ENCODE data around the gene BOC. TPM values are rescaled to one million over a fixed set of nuclear protein-coding genes. Genes with fewer than 3 reads are reported as not detected.

BOC gene
- total RNA-seq, 1 experiment from 2014 or later = 3.5 TPM

- H2BK15ac ChIP-seq (ENCODE audit: low read depth, low read length) = no peak overlapping the region
- no peak overlapping the region for H3K56ac ChIP-seq (ENCODE audit: insufficient read length, low read depth, low read length)
- H3K4me3 Mint-ChIP-seq = no peak overlapping the region
- H3K9me3 ChIP-seq (ENCODE audit: control insufficient read depth, low read depth, low read length) = no peaks in the 10 kb centered on the region
- H2AFZ ChIP-seq (ENCODE audit: low read length) = no peak overlapping the region
- TF ChIP-seq, protein P1, sequence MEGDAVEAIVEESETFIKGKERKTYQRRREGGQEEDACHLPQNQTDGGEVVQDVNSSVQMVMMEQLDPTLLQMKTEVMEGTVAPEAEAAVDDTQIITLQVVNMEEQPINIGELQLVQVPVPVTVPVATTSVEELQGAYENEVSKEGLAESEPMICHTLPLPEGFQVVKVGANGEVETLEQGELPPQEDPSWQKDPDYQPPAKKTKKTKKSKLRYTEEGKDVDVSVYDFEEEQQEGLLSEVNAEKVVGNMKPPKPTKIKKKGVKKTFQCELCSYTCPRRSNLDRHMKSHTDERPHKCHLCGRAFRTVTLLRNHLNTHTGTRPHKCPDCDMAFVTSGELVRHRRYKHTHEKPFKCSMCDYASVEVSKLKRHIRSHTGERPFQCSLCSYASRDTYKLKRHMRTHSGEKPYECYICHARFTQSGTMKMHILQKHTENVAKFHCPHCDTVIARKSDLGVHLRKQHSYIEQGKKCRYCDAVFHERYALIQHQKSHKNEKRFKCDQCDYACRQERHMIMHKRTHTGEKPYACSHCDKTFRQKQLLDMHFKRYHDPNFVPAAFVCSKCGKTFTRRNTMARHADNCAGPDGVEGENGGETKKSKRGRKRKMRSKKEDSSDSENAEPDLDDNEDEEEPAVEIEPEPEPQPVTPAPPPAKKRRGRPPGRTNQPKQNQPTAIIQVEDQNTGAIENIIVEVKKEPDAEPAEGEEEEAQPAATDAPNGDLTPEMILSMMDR (conservative IDR thresholded peaks at IDR 0.05) = no peak
- H2BK12ac ChIP-seq (ENCODE audit: insufficient read length, low read depth, low read length) = no peak overlapping the region
- H3K27ac Mint-ChIP-seq = peak overlapping the region in 2 of 3 experiments; percentile 13 to 20; a peak in 1 of 7 replicates
- no peaks in the 10 kb centered on the region for H3K27me3 ChIP-seq (ENCODE audit: insufficient read depth, low read length)
- no peak overlapping the region for H2BK20ac ChIP-seq (ENCODE audit: low read depth, low read length, poor library complexity, severe bottlenecking)
- H3K27me3 Mint-ChIP-seq (ENCODE audit: low read depth) = no peaks in the 10 kb centered on the region
- no peak overlapping the region for H4K5ac ChIP-seq (ENCODE audit: insufficient read length, low read depth, low read length)
- no peaks in the 10 kb centered on the region for H3K79me1 ChIP-seq (ENCODE audit: insufficient read depth, low read depth, low read length, poor library complexity, severe bottlenecking)
- no peak overlapping the region for H3K9ac ChIP-seq (ENCODE audit: extremely low read depth, insufficient read length, low read length)
- no peak overlapping the region for H3T11ph ChIP-seq (ENCODE audit: low read length)
- H3K23me2 ChIP-seq (ENCODE audit: insufficient read length, low read depth, low read length, poor library complexity, severe bottlenecking) = no peaks in the 10 kb centered on the region
- H3K18ac ChIP-seq (ENCODE audit: insufficient read length, low read depth, low read length) = no peak overlapping the region
- H2BK5ac ChIP-seq (ENCODE audit: insufficient read length, low read length) = no peak overlapping the region
- WGBS (ENCODE audit: extremely low coverage, insufficient read length, low lambda C conversion rate) = no CpG with 5 or more reads among the region's 2 CpGs
- no peak overlapping the region for H2AK5ac ChIP-seq (ENCODE audit: insufficient read length, low read length)
- H3K27ac ChIP-seq (ENCODE audit: insufficient read length, low read depth, low read length) = no peak overlapping the region
- DNase-seq = no peak
- no peaks in the 10 kb centered on the region for H3K79me2 ChIP-seq (ENCODE audit: insufficient read depth, low read length)
- no peaks in the 10 kb centered on the region for H4K20me1 ChIP-seq (ENCODE audit: control insufficient read depth, insufficient read depth, insufficient read length)
- H4K91ac ChIP-seq (ENCODE audit: insufficient read length, low read depth, low read length) = no peak overlapping the region
- H3K4me1 ChIP-seq (ENCODE audit: insufficient read depth, low read length) = peaks cover 5% of the 10 kb centered on the region; the same call in 1 of the 2 replicates
- no peak overlapping the region for H2BK120ac ChIP-seq (ENCODE audit: low read depth, low read length, poor library complexity, severe bottlenecking)
- no peak overlapping the region for H3K14ac ChIP-seq (ENCODE audit: insufficient read depth, low read length)
- H3K9me3 Mint-ChIP-seq = no peaks in the 10 kb centered on the region
- no peak overlapping the region for H4K8ac ChIP-seq (replicated peaks; ENCODE audit: insufficient read length, low read depth, low read length)
- H3K23ac ChIP-seq (ENCODE audit: insufficient read length, low read depth, low read length) = no peak overlapping the region
- H3K36me3 Mint-ChIP-seq (ENCODE audit: insufficient read depth in 1 of 3, low read depth in 3 of 3) = no peaks in the 10 kb centered on the region; a peak in 1 of 7 replicates
- no peak overlapping the region for H3K4me2 ChIP-seq (ENCODE audit: insufficient read depth, insufficient read length, low read length)
- H3K4ac ChIP-seq (ENCODE audit: low read depth, low read length) = no peak overlapping the region
- H3K4me1 Mint-ChIP-seq = peaks cover 13 to 15% of the 10 kb centered on the region in 2 experiments
Observed at GRCh38 chr3:113297287-113297686, 85.9 kb downstream of the BOC start.
